Stimulated activated CD4-positive, alpha-beta T cell treated with anti-CD3 and anti-CD28 coated beads, Interleukin-15, amount 100 ng/mL, for 24 hours (primary cell): ENCODE data around the gene GOLGA7B.
A peak's percentile ranks its signal among the peaks of the same experiment; 100 is the strongest.

Source experiments
- DNase-seq: peaks from one replicate; pipeline ENCODE4 v3.0.0-alpha.2; 2020

The GOLGA7B gene

GRCh38 chr10:97849687-97850402, at the start of gene GOLGA7B:
Gene GOLGA7B, plus strand, starts transcription at chr10:97849843. Its CDS starts 461 bp downstream, at chr10:97850304.
- peak; percentile 72 for DNase-seq

GRCh38 chr10:97800474-97800873, 49.2 kb upstream of the GOLGA7B start:
- no peak for DNase-seq

- no peak for DNase-seq
Measured at GRCh38 chr10:97801422-97801821, 48.2 kb upstream of the GOLGA7B start.

GRCh38 chr10:97805096-97805884, 44.4 kb upstream of the GOLGA7B start:
- DNase-seq, result no peak

GRCh38 chr10:97805949-97806348, 43.7 kb upstream of the GOLGA7B start:
- no peak for DNase-seq

GRCh38 chr10:97810446-97810845, 39.2 kb upstream of the GOLGA7B start:
- no peak for DNase-seq

- no peak for DNase-seq
Measured at GRCh38 chr10:97811958-97812357, 37.7 kb upstream of the GOLGA7B start.

- no peak for DNase-seq
Measured at GRCh38 chr10:97812696-97813095, 36.9 kb upstream of the GOLGA7B start.

GRCh38 chr10:97813311-97813710, 36.3 kb upstream of the GOLGA7B start:
- no peak for DNase-seq

- DNase-seq, result no peak
Measured at GRCh38 chr10:97814996-97815395, 34.6 kb upstream of the GOLGA7B start.

- no peak for DNase-seq
Measured at GRCh38 chr10:97816609-97817008, 33.0 kb upstream of the GOLGA7B start.

GRCh38 chr10:97818572-97818971, 31.1 kb upstream of the GOLGA7B start:
- no peak for DNase-seq

- DNase-seq, result no peak
Measured at GRCh38 chr10:97820096-97820704, 29.4 kb upstream of the GOLGA7B start.

GRCh38 chr10:97821308-97822038, 28.2 kb upstream of the GOLGA7B start:
- no peak for DNase-seq

- no peak for DNase-seq
Measured at GRCh38 chr10:97822261-97822687, 27.4 kb upstream of the GOLGA7B start.

GRCh38 chr10:97823734-97824133, 25.9 kb upstream of the GOLGA7B start:
- DNase-seq, result no peak

GRCh38 chr10:97825020-97825760, 24.5 kb upstream of the GOLGA7B start:
- DNase-seq, result no peak

- DNase-seq, result no peak
Measured at GRCh38 chr10:97826892-97827291, 22.8 kb upstream of the GOLGA7B start.

- DNase-seq, result no peak
Measured at GRCh38 chr10:97827702-97828291, 21.8 kb upstream of the GOLGA7B start.

- DNase-seq, result no peak
Measured at GRCh38 chr10:97828721-97829120, 20.9 kb upstream of the GOLGA7B start.

- DNase-seq, result no peak
Measured at GRCh38 chr10:97830064-97830463, 19.6 kb upstream of the GOLGA7B start.

GRCh38 chr10:97831259-97831658, 18.4 kb upstream of the GOLGA7B start:
- DNase-seq, result no peak
